OCI-LY7 (cell line): ENCODE data around the gene GNE.

ENCODE experiments used
- EZH2phosphoT487 ChIP-seq: fragments of 200-600 bp; sonication (generic); IDR thresholded peaks from 2 replicates; pipeline ENCODE4 v1.6.1; 2018; ENCODE audit warnings: low read depth, borderline replicate concordance, mild to moderate bottlenecking, mixed run types, antibody characterized with exemption, low read length, moderate library complexity, mixed read lengths
- TF ChIP-seq, protein P1 (sequence below): fragments of 200-600 bp; sonication (generic); conservative IDR thresholded peaks from 2 replicates; pipeline ENCODE4 v1.5.1; 2014; ENCODE audit warnings: mild to moderate bottlenecking, antibody characterized with exemption, low read length, moderate library complexity, mixed read lengths

DNA sequence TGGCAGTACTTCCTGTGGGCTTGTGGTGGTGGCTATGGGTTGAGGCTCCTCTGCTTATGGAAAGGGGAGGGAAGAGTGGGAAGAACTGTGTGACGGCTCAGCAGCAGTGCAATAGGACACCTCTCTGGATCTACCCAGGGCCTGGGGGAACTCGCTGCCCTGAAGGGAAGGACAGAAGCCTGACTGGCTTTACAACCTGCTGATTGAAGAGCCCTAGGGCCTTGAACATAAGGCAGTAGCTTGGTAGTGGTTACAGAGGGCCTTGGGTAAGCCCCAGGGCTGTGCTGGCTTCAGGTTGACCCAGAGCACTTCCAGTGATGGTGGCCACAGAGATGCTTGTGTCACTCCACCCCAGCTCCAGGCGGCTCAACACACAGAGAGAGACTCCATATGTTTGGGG is 83.5 kb downstream of the GNE start:
- TF ChIP-seq, protein P1, sequence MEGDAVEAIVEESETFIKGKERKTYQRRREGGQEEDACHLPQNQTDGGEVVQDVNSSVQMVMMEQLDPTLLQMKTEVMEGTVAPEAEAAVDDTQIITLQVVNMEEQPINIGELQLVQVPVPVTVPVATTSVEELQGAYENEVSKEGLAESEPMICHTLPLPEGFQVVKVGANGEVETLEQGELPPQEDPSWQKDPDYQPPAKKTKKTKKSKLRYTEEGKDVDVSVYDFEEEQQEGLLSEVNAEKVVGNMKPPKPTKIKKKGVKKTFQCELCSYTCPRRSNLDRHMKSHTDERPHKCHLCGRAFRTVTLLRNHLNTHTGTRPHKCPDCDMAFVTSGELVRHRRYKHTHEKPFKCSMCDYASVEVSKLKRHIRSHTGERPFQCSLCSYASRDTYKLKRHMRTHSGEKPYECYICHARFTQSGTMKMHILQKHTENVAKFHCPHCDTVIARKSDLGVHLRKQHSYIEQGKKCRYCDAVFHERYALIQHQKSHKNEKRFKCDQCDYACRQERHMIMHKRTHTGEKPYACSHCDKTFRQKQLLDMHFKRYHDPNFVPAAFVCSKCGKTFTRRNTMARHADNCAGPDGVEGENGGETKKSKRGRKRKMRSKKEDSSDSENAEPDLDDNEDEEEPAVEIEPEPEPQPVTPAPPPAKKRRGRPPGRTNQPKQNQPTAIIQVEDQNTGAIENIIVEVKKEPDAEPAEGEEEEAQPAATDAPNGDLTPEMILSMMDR = no peak
- TF ChIP-seq EZH2phosphoT487 = no peak
